GM23248 (cell line): ENCODE data around the gene IGSF21. TPM values are rescaled to one million over a fixed set of nuclear protein-coding genes. Genes with fewer than 3 reads are reported as not detected.
A peak's percentile ranks its signal among the peaks of the same experiment; 100 is the strongest.

ENCODE experiments used
- DNase-seq: peaks from one replicate; pipeline ENCODE4 v3.0.0-alpha.2; 2015
- H2AFZ ChIP-seq: fragments of 200-600 bp; sonication (generic); 2 replicates; pipeline ENCODE4 v1.6.1; 2016; ENCODE audit warnings: antibody characterized with exemption
- H3F3A ChIP-seq: fragments of 200-600 bp; sonication (generic); 2 replicates; pipeline ENCODE4 v1.6.1; 2016; ENCODE audit warnings: mild to moderate bottlenecking, antibody characterized with exemption, mixed run types; ENCODE audit not compliant: insufficient read depth
- H3K27ac ChIP-seq: fragments of 200-600 bp; sonication (generic); 2 replicates; pipeline ENCODE4 v1.5.1; 2016; ENCODE audit warnings: mild to moderate bottlenecking
- H3K27me3 ChIP-seq: fragments of 200-600 bp; sonication (generic); replicated peaks from 2 replicates; pipeline ENCODE4 v1.6.1; 2016; ENCODE audit warnings: mild to moderate bottlenecking; ENCODE audit not compliant: insufficient read depth
- H3K36me3 ChIP-seq: fragments of 200-600 bp; sonication (generic); 2 replicates; pipeline ENCODE4 v1.6.1; 2016; ENCODE audit warnings: low read depth, mild to moderate bottlenecking
- H3K4me1 ChIP-seq: fragments of 200-600 bp; sonication (generic); 2 replicates; pipeline ENCODE4 v1.6.1; 2016; ENCODE audit warnings: mild to moderate bottlenecking; ENCODE audit not compliant: insufficient read depth
- H3K4me2 ChIP-seq: fragments of 200-600 bp; sonication (generic); one replicate; pipeline ENCODE4 v1.6.1; 2016; ENCODE audit warnings: mild to moderate bottlenecking; ENCODE audit not compliant: unreplicated experiment
- H3K4me3 ChIP-seq: fragments of 200-600 bp; sonication (generic); 2 replicates; pipeline ENCODE4 v1.5.1; 2016; ENCODE audit warnings: mild to moderate bottlenecking
- H3K79me2 ChIP-seq: fragments of 200-600 bp; sonication (generic); 2 replicates; pipeline ENCODE4 v1.6.1; 2016; ENCODE audit warnings: mild to moderate bottlenecking; ENCODE audit not compliant: insufficient read depth
- H3K9ac ChIP-seq: fragments of 200-600 bp; sonication (generic); 2 replicates; pipeline ENCODE4 v1.6.1; 2016; ENCODE audit warnings: mild to moderate bottlenecking
- H3K9me2 ChIP-seq: fragments of 200-600 bp; sonication (generic); 2 replicates; pipeline ENCODE4 v1.6.1; 2016; ENCODE audit warnings: mixed run types, mild to moderate bottlenecking, moderate library complexity; ENCODE audit not compliant: insufficient read depth
- H3K9me3 ChIP-seq: fragments of 200-600 bp; sonication (generic); one replicate; pipeline ENCODE4 v1.6.1; 2017; ENCODE audit warnings: low read depth
- H4K20me1 ChIP-seq: fragments of 200-600 bp; sonication (generic); 2 replicates; pipeline ENCODE4 v1.6.0; 2016; ENCODE audit not compliant: insufficient read depth
- EZH2 ChIP-seq: fragments of 200-600 bp; sonication (generic); IDR thresholded peaks from 2 replicates; pipeline ENCODE4 v1.6.1; 2018; ENCODE audit warnings: antibody characterized with exemption, mild to moderate bottlenecking; ENCODE audit not compliant: insufficient read depth, poor library complexity, severe bottlenecking
- EZH2phosphoT487 ChIP-seq: fragments of 200-600 bp; sonication (generic); IDR thresholded peaks from 2 replicates; pipeline ENCODE4 v1.6.1; 2018; ENCODE audit warnings: antibody characterized with exemption, moderate library complexity, mild to moderate bottlenecking, low read depth; ENCODE audit not compliant: insufficient read depth
- WGBS, 2 experiments: methylation state at CpG; one replicate each; pipeline ENCODE4 v1.1.6; 2015 to 2017; ENCODE audit warnings: low lambda C conversion rate in 2 of 2, low coverage in 1 of 2; ENCODE audit errors: missing lambda C conversion rate in 2 of 2; 5-methylcytosine and 5-hydroxymethylcytosine counted together
- in situ Hi-C: fragments of 300-500 bp; cut with MboI; formaldehyde crosslinking; loops from 2 replicates; pipeline ENCODE4 v1.15.0; 2020
- polyA plus RNA-seq: library from polyadenylated mRNA; unstranded; fragments of >200 nt; fragmentation: Nextera tagmentation; extraction: Ambion mirVana; gene quantifications from 2 replicates; pipeline ENCODE4 v1.2.1, GENCODE V29; 2016
- total RNA-seq: library from RNA; depleted of rRNA; stranded (reverse); fragments of >200 nt; shearing (Covaris generic); gene quantifications from 2 replicates; pipeline ENCODE4 v1.2.3, GENCODE V29; 2014

The IGSF21 gene
- total and polyA plus RNA-seq, 2 experiments from 2014 or later: not detected

DNA sequence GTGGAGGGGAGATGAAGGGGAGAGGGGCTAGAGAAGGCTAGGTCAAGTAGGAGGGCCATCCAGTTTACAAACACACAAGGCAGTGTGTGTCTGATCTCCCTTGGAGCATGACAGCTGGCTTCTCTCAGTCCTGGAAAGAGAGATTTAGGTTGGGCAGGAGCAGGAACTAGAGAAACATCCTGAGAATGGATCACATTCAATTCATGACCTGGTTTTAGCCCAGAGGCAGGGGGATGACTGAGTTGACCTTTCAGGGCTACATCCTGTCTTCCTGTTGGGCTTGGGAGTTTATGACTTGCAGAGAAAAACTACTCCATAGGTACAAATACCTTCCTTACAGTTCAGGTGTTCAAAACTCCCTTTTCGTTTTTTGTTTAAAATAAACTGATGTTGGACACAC lies 97.0 kb downstream of the IGSF21 start:
- Histone ChIP-seq H2AFZ (no peak overlapping the region), H3K4me3 (no peak overlapping the region), H3K9ac (no peak overlapping the region), H3K79me2 (no peaks in the 10 kb centered on the region), H3K9me2 (no peaks in the 10 kb centered on the region), H3F3A (no peaks in the 10 kb centered on the region), H3K27me3 (no peaks in the 10 kb centered on the region), H3K9me3 (no peaks in the 10 kb centered on the region), H3K27ac (no peak overlapping the region), H3K36me3 (no peaks in the 10 kb centered on the region), H3K4me2 (no peak overlapping the region), H4K20me1 (no peaks in the 10 kb centered on the region), H3K4me1 (no peaks in the 10 kb centered on the region)
- TF ChIP-seq EZH2: no peak
- DNase-seq: no peak
- in situ Hi-C loops: no loop called here
- 6 to 12% methylated on average over 1 of the region's 1 CpG for whole genome bisulfite sequencing, 2 experiments

DNA sequence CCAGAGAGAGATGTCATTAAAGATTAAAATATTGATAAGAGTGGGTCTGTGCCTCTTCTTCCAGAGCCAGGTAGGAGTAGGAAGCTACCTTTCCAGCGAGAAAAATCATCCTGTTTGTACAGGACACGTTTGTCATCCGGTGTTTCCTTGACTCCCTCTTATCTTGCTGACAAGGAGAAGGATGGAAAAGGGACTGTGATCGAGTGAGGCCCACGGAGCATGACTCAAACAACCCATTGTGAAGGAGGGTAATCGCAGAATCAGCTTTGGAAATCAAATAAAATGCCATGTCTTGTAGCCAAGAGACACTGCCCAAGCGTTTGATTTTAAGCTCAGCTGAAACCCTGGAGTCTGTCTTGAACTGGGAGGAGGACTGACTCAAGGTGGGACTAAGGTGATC lies 97.7 kb downstream of the IGSF21 start:
- Histone ChIP-seq H3K4me2 (no peak overlapping the region), H3K4me1 (no peaks in the 10 kb centered on the region), H3K9me2 (no peaks in the 10 kb centered on the region), H3K27me3 (no peaks in the 10 kb centered on the region; the same call in 1 of the 2 replicates), H3K9me3 (no peaks in the 10 kb centered on the region), H2AFZ (no peak overlapping the region), H3K4me3 (no peak overlapping the region), H3K36me3 (no peaks in the 10 kb centered on the region), H3K27ac (no peak overlapping the region), H3F3A (no peaks in the 10 kb centered on the region), H3K79me2 (no peaks in the 10 kb centered on the region), H4K20me1 (no peaks in the 10 kb centered on the region), H3K9ac (no peak overlapping the region)
- WGBS, 2 experiments: 19 to 20% methylated on average over 7 of the region's 7 CpGs
- DNase-seq: no peak
- no peak for TF ChIP-seq EZH2phosphoT487
- no peak for TF ChIP-seq EZH2
- in situ Hi-C loops: no loop called here

DNA sequence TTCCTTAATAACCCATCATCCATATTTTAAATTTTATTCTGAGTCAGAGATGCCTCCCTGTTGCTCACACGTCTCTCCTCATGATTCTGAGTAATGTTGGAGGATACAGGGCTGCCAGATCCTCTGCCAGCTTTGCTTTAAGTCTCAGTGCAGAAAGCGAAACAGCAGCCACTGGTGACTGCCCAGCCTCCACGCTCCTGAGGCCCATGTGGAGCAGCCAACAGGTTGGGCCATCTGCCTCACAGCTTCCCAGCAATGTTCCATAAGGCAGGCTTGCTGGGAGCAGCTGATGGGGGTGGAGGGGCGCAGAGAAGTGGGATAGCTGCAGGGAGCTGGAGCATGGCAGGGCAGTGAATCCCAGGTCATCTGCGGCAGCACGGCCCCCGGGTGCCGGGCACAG lies 104.2 kb downstream of the IGSF21 start:
- H2AFZ ChIP-seq: no peak overlapping the region
- TF ChIP-seq EZH2phosphoT487 (no peak), EZH2 (no peak)
- WGBS, 2 experiments: 29 to 32% methylated on average over 8 of the region's 8 CpGs
- no peaks in the 10 kb centered on the region for H3K4me1 ChIP-seq
- H3K9me3 ChIP-seq: no peaks in the 10 kb centered on the region
- H4K20me1 ChIP-seq: no peaks in the 10 kb centered on the region
- H3K27ac ChIP-seq: no peak overlapping the region
- H3K4me2 ChIP-seq: no peak overlapping the region
- DNase-seq: peak; percentile 36
- H3K36me3 ChIP-seq: no peaks in the 10 kb centered on the region
- in situ Hi-C loops: no loop called here
- no peak overlapping the region for H3K4me3 ChIP-seq
- no peak overlapping the region for H3K9ac ChIP-seq
- H3K27me3 ChIP-seq: no peaks in the 10 kb centered on the region; the same call in 1 of the 2 replicates
- H3K9me2 ChIP-seq: no peaks in the 10 kb centered on the region
- H3F3A ChIP-seq: no peaks in the 10 kb centered on the region
- no peaks in the 10 kb centered on the region for H3K79me2 ChIP-seq

DNA sequence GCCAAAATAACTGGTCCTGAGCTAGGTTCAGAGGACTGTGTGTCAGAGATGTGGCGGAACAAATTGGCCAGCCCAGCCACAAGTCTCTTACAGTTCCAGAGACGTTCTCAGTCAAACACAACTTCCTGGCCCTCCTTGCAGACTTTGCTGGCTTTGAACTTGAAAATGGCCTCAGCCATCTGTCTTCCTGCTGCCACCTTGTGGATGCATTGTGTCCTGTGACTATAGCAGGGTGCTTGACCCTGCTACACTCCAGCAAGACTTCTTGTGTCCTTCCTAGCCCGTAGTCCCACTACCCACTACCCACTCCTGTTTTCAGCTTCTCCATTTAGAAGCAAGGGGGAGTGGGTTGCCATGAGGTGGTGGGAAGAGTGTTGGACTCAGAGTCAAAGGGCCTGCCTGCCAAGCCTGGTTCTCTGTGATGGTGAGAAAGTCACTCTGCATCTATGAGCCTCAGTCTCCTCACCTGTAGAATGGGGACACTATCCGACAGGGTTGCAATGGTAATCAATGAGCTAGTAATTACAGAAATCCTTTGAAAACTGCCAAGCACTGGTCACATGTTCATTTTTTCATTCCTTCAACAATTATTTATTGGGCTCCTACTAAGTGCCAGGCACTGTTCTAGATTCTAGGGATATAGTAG lies 109.9 kb downstream of the IGSF21 start:
- Histone ChIP-seq H3K4me1 (no peaks in the 10 kb centered on the region), H3K79me2 (no peaks in the 10 kb centered on the region), H3K27me3 (no peaks in the 10 kb centered on the region), H3K9me2 (no peaks in the 10 kb centered on the region), H3K4me2 (no peak overlapping the region), H2AFZ (no peak overlapping the region), H3K9ac (no peak overlapping the region), H3K4me3 (no peak overlapping the region), H3F3A (no peaks in the 10 kb centered on the region), H3K36me3 (no peaks in the 10 kb centered on the region), H3K9me3 (no peaks in the 10 kb centered on the region), H3K27ac (no peak overlapping the region), H4K20me1 (no peaks in the 10 kb centered on the region)
- TF ChIP-seq EZH2phosphoT487: no peak
- TF ChIP-seq EZH2: no peak
- WGBS, 2 experiments: 25 to 32% methylated on average over 4 of the region's 4 CpGs
- peak; percentile 49 for DNase-seq
- in situ Hi-C loops: no loop called here

DNA sequence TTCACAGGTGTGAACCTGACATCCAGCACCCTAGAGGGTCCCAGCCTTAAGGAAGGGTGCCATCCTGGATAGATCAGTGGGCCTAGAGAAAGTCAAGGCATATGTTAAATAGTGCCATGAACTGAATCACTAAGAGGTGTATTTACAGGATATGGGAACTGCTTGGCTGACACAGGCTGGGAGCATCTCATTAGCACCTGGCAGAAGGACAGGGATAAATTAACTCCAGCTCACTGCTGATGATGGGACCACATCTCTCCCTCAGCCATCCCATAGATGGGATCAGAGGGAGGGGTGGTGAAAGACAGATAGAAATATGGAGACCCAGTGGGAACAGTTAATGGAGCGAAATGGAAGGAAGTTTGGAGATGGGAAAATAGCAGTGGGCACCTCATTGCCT lies 122.0 kb downstream of the IGSF21 start:
- Histone ChIP-seq H3K9me2 (no peaks in the 10 kb centered on the region), H4K20me1 (no peaks in the 10 kb centered on the region), H3K4me1 (no peaks in the 10 kb centered on the region), H3K9ac (no peak overlapping the region), H3K36me3 (no peaks in the 10 kb centered on the region), H3K4me3 (no peak overlapping the region), H3K4me2 (no peak overlapping the region), H2AFZ (no peak overlapping the region), H3K27me3 (no peaks in the 10 kb centered on the region), H3K9me3 (no peaks in the 10 kb centered on the region), H3K79me2 (no peaks in the 10 kb centered on the region), H3K27ac (no peak overlapping the region), H3F3A (no peaks in the 10 kb centered on the region)
- TF ChIP-seq EZH2 (no peak), EZH2phosphoT487 (no peak)
- in situ Hi-C loops: no loop called here
- 29 to 33% methylated on average over 1 of the region's 1 CpG for WGBS, 2 experiments
- DNase-seq: no peak
